IPS-15b (cell line): Measurements from ENCODE around the gene SLC22A1.

Source experiments
- H3K27me3 ChIP-seq: one replicate; pipeline ENCODE4 v1.6.1; 2013; ENCODE audit warnings: low read length; ENCODE audit not compliant: control insufficient read depth, insufficient read depth
- H3K36me3 ChIP-seq: one replicate; pipeline ENCODE4 v1.6.1; 2013; ENCODE audit warnings: low read length; ENCODE audit not compliant: control insufficient read depth, insufficient read depth
- H3K4me1 ChIP-seq: one replicate; pipeline ENCODE4 v1.6.1; 2013; ENCODE audit warnings: mild to moderate bottlenecking, low read length; ENCODE audit not compliant: control insufficient read depth, insufficient read depth
- H3K4me3 ChIP-seq: one replicate; pipeline ENCODE4 v1.5.1; 2013; ENCODE audit warnings: low read depth, low read length
- H3K9ac ChIP-seq: one replicate; pipeline ENCODE4 v1.6.1; 2013; ENCODE audit warnings: low read depth, mild to moderate bottlenecking, low read length
- H3K9me3 ChIP-seq: one replicate; pipeline ENCODE4 v1.6.1; 2013; ENCODE audit warnings: mild to moderate bottlenecking, low read length; ENCODE audit not compliant: control insufficient read depth, insufficient read depth

The SLC22A1 gene

GRCh38 chr6:160121558-160121957, at the start of gene SLC22A1:
Gene SLC22A1 (plus strand): TSS chr6:160121815. CDS start chr6:160121936, 121 bp downstream.
- Histone ChIP-seq H3K9ac (no peak within 1 kb of the TSS), H3K9me3 (no peaks in the 10 kb centered on the region), H3K4me1 (no peaks in the 10 kb centered on the region), H3K36me3 (no peaks in the 10 kb centered on the region), H3K4me3 (no peak within 1 kb of the TSS), H3K27me3 (no peaks in the 10 kb centered on the region)

- no peak overlapping the region for H3K4me3 ChIP-seq
These were observed 48.3 kb upstream of the SLC22A1 start for GRCh38 chr6:160073272-160073671.

GRCh38 chr6:160076009-160076408, 45.6 kb upstream of the SLC22A1 start:
- Histone ChIP-seq H3K27me3 (no peaks in the 10 kb centered on the region), H3K4me3 (no peak overlapping the region), H3K9ac (no peak overlapping the region), H3K36me3 (peaks cover 67% of the 10 kb centered on the region), H3K9me3 (no peaks in the 10 kb centered on the region), H3K4me1 (no peaks in the 10 kb centered on the region)

More at GRCh38 chr6:160073272-160073671, 48.3 kb upstream of the SLC22A1 start:
- H3K36me3 ChIP-seq: peaks cover 61% of the 10 kb centered on the region
- no peaks in the 10 kb centered on the region for H3K4me1 ChIP-seq
- H3K9me3 ChIP-seq: no peaks in the 10 kb centered on the region
- H3K27me3 ChIP-seq: no peaks in the 10 kb centered on the region
- no peak overlapping the region for H3K9ac ChIP-seq

- Histone ChIP-seq H3K4me3 (no peak overlapping the region), H3K4me1 (no peaks in the 10 kb centered on the region), H3K36me3 (peaks cover 66% of the 10 kb centered on the region), H3K27me3 (no peaks in the 10 kb centered on the region), H3K9me3 (no peaks in the 10 kb centered on the region), H3K9ac (no peak overlapping the region)
These were observed 44.6 kb upstream of the SLC22A1 start for GRCh38 chr6:160077024-160077423.

GRCh38 chr6:160077526-160077925, 44.1 kb upstream of the SLC22A1 start:
- no peak overlapping the region for H3K4me3 ChIP-seq
- no peak overlapping the region for H3K9ac ChIP-seq
- peaks cover 62% of the 10 kb centered on the region for H3K36me3 ChIP-seq
- H3K27me3 ChIP-seq: no peaks in the 10 kb centered on the region
- no peaks in the 10 kb centered on the region for H3K4me1 ChIP-seq
- no peaks in the 10 kb centered on the region for H3K9me3 ChIP-seq

GRCh38 chr6:160078883-160079685, 42.5 kb upstream of the SLC22A1 start:
- Histone ChIP-seq H3K4me1 (no peaks in the 10 kb centered on the region), H3K27me3 (no peaks in the 10 kb centered on the region), H3K36me3 (peaks cover 51% of the 10 kb centered on the region), H3K9ac (no peak overlapping the region), H3K9me3 (no peaks in the 10 kb centered on the region), H3K4me3 (no peak overlapping the region)

GRCh38 chr6:160079686-160080043, 42.0 kb upstream of the SLC22A1 start:
- Histone ChIP-seq H3K9me3 (no peaks in the 10 kb centered on the region), H3K27me3 (no peaks in the 10 kb centered on the region), H3K9ac (no peak overlapping the region), H3K36me3 (peaks cover 50% of the 10 kb centered on the region), H3K4me3 (no peak overlapping the region), H3K4me1 (no peaks in the 10 kb centered on the region)

- Histone ChIP-seq H3K27me3 (no peaks in the 10 kb centered on the region), H3K9ac (no peak overlapping the region), H3K9me3 (no peaks in the 10 kb centered on the region), H3K4me1 (no peaks in the 10 kb centered on the region), H3K36me3 (peaks cover 51% of the 10 kb centered on the region), H3K4me3 (no peak overlapping the region)
These were observed 41.5 kb upstream of the SLC22A1 start for GRCh38 chr6:160080097-160080496.

- H3K9ac ChIP-seq: no peak overlapping the region
- no peak overlapping the region for H3K4me3 ChIP-seq
- H3K9me3 ChIP-seq: no peaks in the 10 kb centered on the region
- peaks cover 52% of the 10 kb centered on the region for H3K36me3 ChIP-seq
- H3K4me1 ChIP-seq: no peaks in the 10 kb centered on the region
- H3K27me3 ChIP-seq: no peaks in the 10 kb centered on the region
These were observed 40.2 kb upstream of the SLC22A1 start for GRCh38 chr6:160081398-160081797.

GRCh38 chr6:160082627-160083026, 39.0 kb upstream of the SLC22A1 start:
- Histone ChIP-seq H3K36me3 (peaks cover 57% of the 10 kb centered on the region), H3K27me3 (no peaks in the 10 kb centered on the region), H3K9me3 (no peaks in the 10 kb centered on the region), H3K9ac (no peak overlapping the region), H3K4me1 (no peaks in the 10 kb centered on the region), H3K4me3 (no peak overlapping the region)

- Histone ChIP-seq H3K27me3 (no peaks in the 10 kb centered on the region), H3K36me3 (peaks cover 50% of the 10 kb centered on the region)
These were observed 37.3 kb upstream of the SLC22A1 start for GRCh38 chr6:160084198-160084776.

GRCh38 chr6:160085226-160085625, 36.4 kb upstream of the SLC22A1 start:
- H3K9me3 ChIP-seq: no peaks in the 10 kb centered on the region
- no peak overlapping the region for H3K9ac ChIP-seq
- H3K27me3 ChIP-seq: no peaks in the 10 kb centered on the region
- H3K4me3 ChIP-seq: no peak overlapping the region
- no peaks in the 10 kb centered on the region for H3K4me1 ChIP-seq
- H3K36me3 ChIP-seq: peaks cover 46% of the 10 kb centered on the region

More at GRCh38 chr6:160084198-160084776, 37.3 kb upstream of the SLC22A1 start:
- no peaks in the 10 kb centered on the region for H3K9me3 ChIP-seq
- H3K9ac ChIP-seq: no peak overlapping the region
- H3K4me3 ChIP-seq: no peak overlapping the region
- no peaks in the 10 kb centered on the region for H3K4me1 ChIP-seq
